OCI-LY3 (cell line): ENCODE data around the gene DAG1.

ENCODE experiments used
- CTCF ChIP-seq: fragments of 200-600, 300-600 bp; sonication (generic); IDR thresholded peaks from 2 replicates; pipeline ENCODE4 v1.5.1; 2014; ENCODE audit warnings: antibody characterized with exemption, low read length, low read depth
- EZH2phosphoT487 ChIP-seq: fragments of 200-600 bp; shearing (Covaris generic); IDR thresholded peaks from 2 replicates; pipeline ENCODE4 v1.6.1; 2018; ENCODE audit warnings: antibody characterized with exemption, mixed run types, low read depth

GRCh38 chr3:49566312-49566711 lies 96.2 kb downstream of the DAG1 start:
- TF ChIP-seq CTCF (peak; percentile 35), EZH2phosphoT487 (no peak)
